HEK293 (cell line): ENCODE measurements around the gene TBC1D4.

Experiments used
- ATF2 ChIP-seq: fragments of 450-650 bp; formaldehyde crosslinking; IDR thresholded peaks from 2 replicates; pipeline ENCODE4 v1.5.1; 2016; ENCODE audit warnings: missing biosample characterization, missing genetic modification characterization, low read depth
- HOXA7 ChIP-seq: sonication (generic); formaldehyde crosslinking; IDR thresholded peaks from 2 replicates; pipeline ENCODE4 v1.8.1; 2022; ENCODE audit warnings: missing genetic modification reagents, borderline replicate concordance
- PRDM10 ChIP-seq: fragments of 450-650 bp; formaldehyde crosslinking; IDR thresholded peaks from 2 replicates; pipeline ENCODE4 v1.5.1; 2016; ENCODE audit warnings: missing biosample characterization, missing genetic modification characterization
- SP2 ChIP-seq: fragments of 450-650 bp; formaldehyde crosslinking; IDR thresholded peaks from 2 replicates; pipeline ENCODE4 v1.5.1; 2016; ENCODE audit warnings: missing biosample characterization, missing genetic modification characterization
- SP3 ChIP-seq: fragments of 450-650 bp; formaldehyde crosslinking; IDR thresholded peaks from 2 replicates; pipeline ENCODE4 v1.5.1; 2016; ENCODE audit warnings: missing biosample characterization, missing genetic modification characterization
- ZBTB26 ChIP-seq: fragments of 450-650 bp; formaldehyde crosslinking; optimal IDR thresholded peaks from 2 replicates; pipeline ENCODE3; 2016; ENCODE audit warnings: missing biosample characterization, mild to moderate bottlenecking, missing genetic modification characterization
- ZNF239 ChIP-seq: fragments of 450-650 bp; formaldehyde crosslinking; IDR thresholded peaks from 2 replicates; pipeline ENCODE4 v1.5.1; 2016; ENCODE audit warnings: missing biosample characterization, missing genetic modification characterization
- ZNF274 ChIP-seq, 2 experiments: fragments of 200-500 bp in 1 of 2; fragments of 450-650 bp in 1 of 2; sonication (Bioruptor generic) in 1 of 2; formaldehyde crosslinking in 1 of 2; IDR thresholded peaks; 2 replicates each; pipeline versions ENCODE4 v1.5.1 to v1.6.1; 2014 to 2016; ENCODE audit warnings: borderline replicate concordance in 1 of 2, inconsistent platforms in 1 of 2, low read length in 1 of 2, missing biosample characterization in 1 of 2, missing genetic modification characterization in 1 of 2
- ZNF580 ChIP-seq: fragments of 450-650 bp; formaldehyde crosslinking; IDR thresholded peaks from 2 replicates; pipeline ENCODE4 v1.5.1; 2016; ENCODE audit warnings: missing biosample characterization, missing genetic modification characterization
- TF ChIP-seq, protein P1 (sequence below): fragments of 450-650 bp; formaldehyde crosslinking; IDR thresholded peaks from 2 replicates; pipeline ENCODE4 v1.5.1; 2016; ENCODE audit warnings: missing biosample characterization, missing genetic modification characterization
- TF ChIP-seq, protein P2 (sequence below): fragments of 450-650 bp; formaldehyde crosslinking; IDR thresholded peaks from 2 replicates; pipeline ENCODE4 v1.5.1; 2016; ENCODE audit warnings: missing biosample characterization, missing genetic modification characterization

- TF ChIP-seq SP3, result no peak
- TF ChIP-seq ZBTB26 (tag by site-specific recombination), result no peak
- no peak for TF ChIP-seq HOXA7 (CRISPR knock-in tag)
- TF ChIP-seq, protein P1, sequence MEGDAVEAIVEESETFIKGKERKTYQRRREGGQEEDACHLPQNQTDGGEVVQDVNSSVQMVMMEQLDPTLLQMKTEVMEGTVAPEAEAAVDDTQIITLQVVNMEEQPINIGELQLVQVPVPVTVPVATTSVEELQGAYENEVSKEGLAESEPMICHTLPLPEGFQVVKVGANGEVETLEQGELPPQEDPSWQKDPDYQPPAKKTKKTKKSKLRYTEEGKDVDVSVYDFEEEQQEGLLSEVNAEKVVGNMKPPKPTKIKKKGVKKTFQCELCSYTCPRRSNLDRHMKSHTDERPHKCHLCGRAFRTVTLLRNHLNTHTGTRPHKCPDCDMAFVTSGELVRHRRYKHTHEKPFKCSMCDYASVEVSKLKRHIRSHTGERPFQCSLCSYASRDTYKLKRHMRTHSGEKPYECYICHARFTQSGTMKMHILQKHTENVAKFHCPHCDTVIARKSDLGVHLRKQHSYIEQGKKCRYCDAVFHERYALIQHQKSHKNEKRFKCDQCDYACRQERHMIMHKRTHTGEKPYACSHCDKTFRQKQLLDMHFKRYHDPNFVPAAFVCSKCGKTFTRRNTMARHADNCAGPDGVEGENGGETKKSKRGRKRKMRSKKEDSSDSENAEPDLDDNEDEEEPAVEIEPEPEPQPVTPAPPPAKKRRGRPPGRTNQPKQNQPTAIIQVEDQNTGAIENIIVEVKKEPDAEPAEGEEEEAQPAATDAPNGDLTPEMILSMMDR (tag by site-specific recombination), result no peak
- TF ChIP-seq ATF2, result no peak
- no peak for TF ChIP-seq ZNF274 (IDR thresholded peaks at IDR 0.05; ENCODE audit: low read length)
- TF ChIP-seq ZNF274 (tag by site-specific recombination; IDR thresholded peaks at IDR 0.05; ENCODE audit: borderline replicate concordance), result no peak
- TF ChIP-seq ZNF239 (tag by site-specific recombination), result no peak
- TF ChIP-seq, protein P2, sequence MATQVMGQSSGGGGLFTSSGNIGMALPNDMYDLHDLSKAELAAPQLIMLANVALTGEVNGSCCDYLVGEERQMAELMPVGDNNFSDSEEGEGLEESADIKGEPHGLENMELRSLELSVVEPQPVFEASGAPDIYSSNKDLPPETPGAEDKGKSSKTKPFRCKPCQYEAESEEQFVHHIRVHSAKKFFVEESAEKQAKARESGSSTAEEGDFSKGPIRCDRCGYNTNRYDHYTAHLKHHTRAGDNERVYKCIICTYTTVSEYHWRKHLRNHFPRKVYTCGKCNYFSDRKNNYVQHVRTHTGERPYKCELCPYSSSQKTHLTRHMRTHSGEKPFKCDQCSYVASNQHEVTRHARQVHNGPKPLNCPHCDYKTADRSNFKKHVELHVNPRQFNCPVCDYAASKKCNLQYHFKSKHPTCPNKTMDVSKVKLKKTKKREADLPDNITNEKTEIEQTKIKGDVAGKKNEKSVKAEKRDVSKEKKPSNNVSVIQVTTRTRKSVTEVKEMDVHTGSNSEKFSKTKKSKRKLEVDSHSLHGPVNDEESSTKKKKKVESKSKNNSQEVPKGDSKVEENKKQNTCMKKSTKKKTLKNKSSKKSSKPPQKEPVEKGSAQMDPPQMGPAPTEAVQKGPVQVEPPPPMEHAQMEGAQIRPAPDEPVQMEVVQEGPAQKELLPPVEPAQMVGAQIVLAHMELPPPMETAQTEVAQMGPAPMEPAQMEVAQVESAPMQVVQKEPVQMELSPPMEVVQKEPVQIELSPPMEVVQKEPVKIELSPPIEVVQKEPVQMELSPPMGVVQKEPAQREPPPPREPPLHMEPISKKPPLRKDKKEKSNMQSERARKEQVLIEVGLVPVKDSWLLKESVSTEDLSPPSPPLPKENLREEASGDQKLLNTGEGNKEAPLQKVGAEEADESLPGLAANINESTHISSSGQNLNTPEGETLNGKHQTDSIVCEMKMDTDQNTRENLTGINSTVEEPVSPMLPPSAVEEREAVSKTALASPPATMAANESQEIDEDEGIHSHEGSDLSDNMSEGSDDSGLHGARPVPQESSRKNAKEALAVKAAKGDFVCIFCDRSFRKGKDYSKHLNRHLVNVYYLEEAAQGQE (tag by site-specific recombination), result no peak
- no peak for TF ChIP-seq PRDM10
- TF ChIP-seq ZNF580 (tag by site-specific recombination), result no peak
- TF ChIP-seq SP2 (tag by site-specific recombination), result no peak
These were observed 58.0 kb downstream of the TBC1D4 start for GRCh38 chr13:75423946-75424345.
